AG09319 (cell line): ENCODE results near the gene BOLL.

Experiments used
- DNase-seq: peaks from one replicate; pipeline ENCODE4 v3.0.0-alpha.2; 2010; ENCODE audit warnings: low read depth; ENCODE audit errors: extremely low read depth
- TF ChIP-seq, protein P1 (sequence below): IDR thresholded peaks from 2 replicates; pipeline ENCODE4 v1.5.1; 2011; ENCODE audit warnings: low read depth, mild to moderate bottlenecking, inconsistent platforms, low read length, moderate library complexity

BOLL gene

DNA sequence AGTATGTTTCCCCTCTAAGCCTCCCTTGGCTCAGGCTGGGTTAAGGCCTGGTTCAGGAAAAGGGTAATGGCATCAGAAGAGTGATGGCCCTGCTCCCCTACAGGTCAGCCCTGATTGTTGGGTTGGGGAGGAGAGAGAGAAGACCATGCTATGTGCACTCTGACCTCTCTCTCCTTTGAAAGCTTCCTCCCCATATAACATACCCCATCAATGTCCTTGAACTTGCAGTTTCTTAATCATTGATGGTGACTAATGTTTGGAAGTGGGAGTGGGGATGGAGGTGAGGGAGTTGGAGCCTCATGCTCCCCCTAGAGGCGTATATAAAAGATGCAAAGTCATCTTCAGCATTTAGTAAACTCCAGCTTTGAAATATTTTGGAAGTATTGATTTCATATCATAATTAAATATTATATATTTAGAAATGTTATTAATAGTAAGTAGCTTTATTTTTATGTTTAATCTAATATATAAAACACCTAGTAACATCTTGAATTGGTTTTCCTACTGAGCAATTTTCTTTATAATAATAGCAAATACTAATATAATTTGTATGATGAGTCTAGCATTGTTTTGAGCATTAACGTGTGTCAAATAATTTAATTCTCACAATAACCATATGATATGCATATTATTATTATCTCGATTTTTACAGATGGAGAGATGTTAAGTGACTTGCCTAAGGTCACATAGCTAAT, 28.1 kb upstream of the BOLL start:
- TF ChIP-seq, protein P1, sequence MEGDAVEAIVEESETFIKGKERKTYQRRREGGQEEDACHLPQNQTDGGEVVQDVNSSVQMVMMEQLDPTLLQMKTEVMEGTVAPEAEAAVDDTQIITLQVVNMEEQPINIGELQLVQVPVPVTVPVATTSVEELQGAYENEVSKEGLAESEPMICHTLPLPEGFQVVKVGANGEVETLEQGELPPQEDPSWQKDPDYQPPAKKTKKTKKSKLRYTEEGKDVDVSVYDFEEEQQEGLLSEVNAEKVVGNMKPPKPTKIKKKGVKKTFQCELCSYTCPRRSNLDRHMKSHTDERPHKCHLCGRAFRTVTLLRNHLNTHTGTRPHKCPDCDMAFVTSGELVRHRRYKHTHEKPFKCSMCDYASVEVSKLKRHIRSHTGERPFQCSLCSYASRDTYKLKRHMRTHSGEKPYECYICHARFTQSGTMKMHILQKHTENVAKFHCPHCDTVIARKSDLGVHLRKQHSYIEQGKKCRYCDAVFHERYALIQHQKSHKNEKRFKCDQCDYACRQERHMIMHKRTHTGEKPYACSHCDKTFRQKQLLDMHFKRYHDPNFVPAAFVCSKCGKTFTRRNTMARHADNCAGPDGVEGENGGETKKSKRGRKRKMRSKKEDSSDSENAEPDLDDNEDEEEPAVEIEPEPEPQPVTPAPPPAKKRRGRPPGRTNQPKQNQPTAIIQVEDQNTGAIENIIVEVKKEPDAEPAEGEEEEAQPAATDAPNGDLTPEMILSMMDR, result peak; percentile 51
- DNase-seq, result no peak

DNA sequence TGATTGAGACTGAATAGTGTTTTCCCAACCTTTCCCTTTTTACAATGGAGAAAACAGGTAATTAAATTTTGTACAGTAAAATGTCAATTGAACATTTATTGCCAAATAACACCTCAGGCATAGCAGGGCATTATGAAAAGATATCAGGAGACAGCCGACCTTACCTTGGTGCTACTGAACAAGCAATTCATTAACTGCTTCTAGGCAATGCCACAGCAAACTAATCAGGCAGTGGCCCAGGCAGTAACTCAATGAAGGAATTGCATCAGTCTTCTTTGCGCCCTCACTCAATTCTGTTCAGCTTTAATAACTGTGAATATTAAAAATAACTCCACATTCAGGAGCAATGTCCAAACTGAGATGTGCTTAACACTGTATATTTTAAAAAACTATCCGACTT, 25.4 kb upstream of the BOLL start:
- DNase-seq, result no peak
- TF ChIP-seq, protein P1, result no peak

DNA sequence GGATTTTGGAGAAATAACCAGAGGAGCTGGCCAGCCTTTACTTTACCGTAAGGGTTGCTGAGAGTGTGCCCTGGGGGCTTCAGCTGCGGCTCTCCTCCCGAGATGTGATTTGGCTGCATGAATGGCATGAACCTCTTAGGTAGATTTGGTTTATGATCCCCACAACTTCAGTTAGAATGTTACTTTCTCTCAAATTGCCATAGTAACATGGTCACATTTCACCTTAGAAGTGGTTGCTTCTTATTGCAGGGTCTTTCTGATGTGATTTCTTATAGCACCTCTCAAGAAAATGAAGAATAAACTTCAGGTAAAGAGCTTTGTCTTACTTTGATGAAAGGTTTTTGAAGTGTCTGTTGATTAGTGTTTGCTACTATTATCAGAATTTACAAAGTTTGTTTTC, 24.9 kb upstream of the BOLL start:
- TF ChIP-seq, protein P1, result no peak
- no peak for DNase-seq

DNA sequence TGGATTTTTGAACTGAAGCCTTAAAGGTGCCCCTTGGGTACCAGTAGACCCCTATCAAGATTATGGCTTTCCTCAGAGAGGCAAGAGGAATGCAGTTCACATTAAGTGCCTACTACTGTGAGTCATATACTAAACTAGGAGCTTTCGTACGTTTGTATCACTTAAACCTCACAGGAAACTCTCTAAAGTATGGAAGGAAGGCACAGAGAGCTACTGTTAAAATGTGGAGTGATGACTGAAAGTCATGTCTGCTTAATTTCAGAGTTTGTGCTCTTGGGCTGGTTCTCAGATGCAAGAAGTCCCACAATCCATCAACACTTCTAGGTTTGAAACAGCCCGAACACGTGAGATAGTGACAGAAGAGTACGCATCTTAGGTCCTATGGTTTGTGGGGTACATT, 23.9 kb upstream of the BOLL start:
- TF ChIP-seq, protein P1, result no peak
- DNase-seq, result no peak

DNA sequence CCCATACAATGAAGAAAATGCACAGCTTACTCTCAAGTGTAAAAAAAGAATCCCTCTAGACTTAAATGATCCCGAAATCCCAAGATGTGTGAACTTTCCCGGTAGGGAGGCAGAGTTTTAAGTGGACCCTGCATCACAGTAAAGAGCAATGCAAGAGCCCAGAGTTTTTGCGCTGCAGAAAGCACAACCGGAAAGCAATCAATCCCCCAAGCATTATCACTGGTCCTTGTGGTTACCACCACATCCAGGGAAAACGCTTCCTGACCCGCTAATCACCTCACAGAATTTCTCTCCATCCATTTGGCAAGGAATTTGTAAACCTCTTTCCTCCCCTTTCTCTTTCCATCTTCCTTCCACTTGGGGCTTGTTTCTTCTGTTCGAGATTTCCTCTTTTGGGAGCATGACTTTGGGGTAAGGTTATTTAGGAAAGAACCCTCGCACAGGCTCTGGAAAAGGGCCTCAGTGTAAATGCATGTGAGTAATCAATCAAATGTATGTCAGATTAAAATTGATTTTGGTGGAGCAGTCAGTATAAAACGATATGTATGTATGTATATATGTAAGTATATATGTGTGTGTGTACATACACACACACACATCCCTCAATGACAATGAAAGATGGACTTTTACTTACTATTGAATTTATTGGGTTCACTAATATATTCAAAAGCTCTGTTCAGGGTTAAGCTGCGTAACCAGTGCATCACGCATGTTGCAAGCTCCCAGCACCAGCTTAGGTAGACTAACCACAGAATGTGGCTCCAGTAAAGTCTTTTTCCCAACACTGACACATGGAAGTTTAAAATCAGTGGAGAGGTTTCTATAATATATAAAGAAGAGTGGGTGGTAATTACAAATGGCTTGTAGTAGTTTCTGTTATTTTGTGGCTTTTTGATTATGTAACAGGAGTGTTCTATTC, 20.9 kb upstream of the BOLL start:
- DNase-seq, result no peak
- TF ChIP-seq, protein P1, result no peak

DNA sequence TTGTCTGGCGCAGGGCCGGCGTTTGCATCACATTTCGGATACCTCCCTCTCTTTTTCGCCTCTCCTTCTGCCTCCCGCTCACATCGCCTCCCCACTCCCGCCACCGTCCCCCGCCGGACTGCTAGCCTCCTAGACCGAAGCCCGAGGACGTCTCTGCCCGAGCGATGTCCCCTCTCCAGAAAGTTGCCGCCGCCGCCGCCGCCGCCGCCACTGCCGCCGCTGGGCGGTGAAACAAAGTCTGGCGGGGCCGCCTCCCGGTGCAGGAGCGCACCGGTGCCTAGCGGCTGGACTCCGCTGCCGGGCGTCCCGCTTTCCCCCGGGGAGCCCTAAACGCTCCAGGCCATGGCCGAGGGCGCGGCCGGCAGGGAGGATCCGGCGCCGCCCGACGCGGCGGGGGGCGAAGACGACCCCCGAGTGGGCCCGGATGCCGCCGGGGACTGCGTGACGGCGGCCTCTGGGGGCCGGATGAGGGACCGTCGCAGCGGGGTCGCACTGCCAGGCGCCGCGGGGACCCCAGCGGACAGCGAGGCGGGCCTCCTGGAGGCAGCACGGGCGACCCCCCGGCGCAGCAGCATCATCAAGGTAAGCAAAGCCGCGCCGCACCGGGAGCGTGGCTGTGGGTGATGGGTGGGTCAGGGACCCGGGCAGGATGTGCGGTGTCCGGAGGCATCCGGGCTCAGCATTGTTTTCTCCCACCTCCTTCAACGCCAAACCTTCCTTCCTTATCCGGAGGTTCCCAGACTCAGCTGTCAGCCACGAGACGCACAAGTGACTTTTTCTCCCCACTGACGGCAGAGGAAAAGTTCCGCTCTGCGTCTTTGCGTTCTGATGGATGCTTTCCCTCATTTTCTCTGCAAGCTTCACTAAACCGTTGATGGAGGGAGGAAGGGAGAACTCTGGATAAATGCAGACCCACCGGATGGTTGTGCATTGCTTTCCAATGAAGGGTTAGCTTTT, 19.9 kb upstream of the BOLL start:
- no peak for DNase-seq
- TF ChIP-seq, protein P1, result no peak; the same call in 1 of the 2 replicates
